Femur (tissue), 1 donor: ENCODE data around the gene RANBP3.

Source experiments
- DNase-seq: peaks from one replicate; pipeline ENCODE4 v3.0.0-alpha.2; 2017

RANBP3 gene

DNA sequence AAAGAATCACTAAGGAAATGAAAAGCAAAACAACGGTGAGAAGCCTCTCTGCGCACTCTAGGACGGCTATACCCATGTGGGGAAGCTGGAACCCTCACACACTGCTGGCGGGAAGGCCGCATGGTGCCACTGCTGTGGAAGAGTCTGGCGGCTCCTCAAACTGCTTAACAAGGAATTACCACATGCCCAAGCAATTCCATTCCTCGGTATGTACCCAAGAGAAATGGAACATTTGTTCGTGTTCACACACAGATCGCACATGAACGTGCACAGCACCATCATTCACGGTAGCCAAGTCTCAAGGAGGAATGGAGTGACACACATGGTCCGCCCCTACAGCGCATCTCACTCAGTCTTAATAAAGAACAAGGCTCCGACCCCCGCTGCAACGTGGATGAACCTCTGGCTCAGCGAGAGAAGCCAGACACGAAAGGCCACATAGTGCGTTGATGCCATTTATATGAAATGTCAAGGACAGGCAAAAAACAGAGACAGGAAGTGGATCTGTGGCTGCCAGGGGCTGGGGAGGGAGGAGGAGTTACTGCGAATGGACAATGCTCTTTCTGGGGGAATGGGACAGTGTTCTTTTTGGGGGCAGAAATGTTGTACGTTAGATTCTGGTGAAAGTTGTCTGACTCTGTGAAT lies 56.3 kb downstream of the RANBP3 start:
- no peak for DNase-seq

GRCh38 chr19:5918463-5919079 lies 59.4 kb downstream of the RANBP3 start:
- no peak for DNase-seq

DNA sequence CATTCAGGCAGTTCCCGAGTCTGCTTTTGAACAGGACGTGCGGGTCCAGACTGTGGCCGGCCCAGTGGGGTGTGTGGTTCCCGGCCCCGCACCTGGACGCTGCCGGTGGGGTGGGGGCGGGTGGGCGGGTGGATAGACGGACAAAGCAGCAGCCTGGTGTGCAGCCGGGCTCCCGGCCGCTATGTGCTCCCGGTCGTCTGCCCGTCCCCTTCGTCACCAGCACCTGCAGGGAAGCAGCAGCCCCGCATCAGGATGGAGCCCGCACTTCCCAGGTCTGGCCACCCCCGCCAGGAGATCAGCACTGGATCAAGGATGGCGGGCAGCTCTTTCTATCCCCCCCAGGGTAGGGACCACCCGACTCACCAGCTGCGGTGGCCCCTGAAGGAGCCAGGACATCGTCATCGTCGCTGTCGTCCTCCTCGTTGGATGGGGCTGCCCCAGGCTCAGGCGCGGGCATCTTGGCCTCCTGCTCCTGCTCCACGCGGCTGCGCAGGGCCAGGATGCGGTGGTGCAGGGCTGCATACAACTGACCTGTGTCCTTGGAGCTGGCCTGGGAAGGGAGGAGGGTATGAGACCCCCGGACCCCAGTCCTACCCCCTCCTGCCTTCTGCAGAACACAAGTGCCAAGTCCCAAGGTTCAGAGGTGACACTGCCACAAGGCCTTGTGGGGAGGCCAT lies 60.4 kb downstream of the RANBP3 start:
- DNase-seq: no peak

GRCh38 chr19:5916181-5916708 lies 61.7 kb downstream of the RANBP3 start:
- no peak for DNase-seq

DNA sequence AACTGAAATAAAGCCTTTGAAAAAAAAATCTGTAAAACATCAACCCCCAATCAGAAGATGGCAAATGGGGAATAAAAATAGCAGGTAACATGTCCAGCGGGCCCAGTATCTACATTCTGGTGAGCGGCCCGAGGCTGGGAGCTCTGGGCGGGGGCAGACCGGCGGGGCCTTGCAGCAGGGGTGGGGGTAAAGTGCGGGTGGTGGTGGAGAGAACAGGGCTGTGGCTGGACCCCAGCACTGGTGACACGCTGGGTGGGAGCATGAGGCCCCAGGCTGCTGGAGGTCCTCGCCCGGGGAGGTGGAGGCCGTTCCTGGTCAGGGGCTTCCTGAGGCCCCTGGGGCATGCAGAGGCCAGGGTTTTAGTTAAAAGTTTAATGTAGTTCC lies 62.2 kb downstream of the RANBP3 start:
- DNase-seq: no peak

GRCh38 chr19:5914946-5915781 lies 62.8 kb downstream of the RANBP3 start:
- DNase-seq: no peak

DNA sequence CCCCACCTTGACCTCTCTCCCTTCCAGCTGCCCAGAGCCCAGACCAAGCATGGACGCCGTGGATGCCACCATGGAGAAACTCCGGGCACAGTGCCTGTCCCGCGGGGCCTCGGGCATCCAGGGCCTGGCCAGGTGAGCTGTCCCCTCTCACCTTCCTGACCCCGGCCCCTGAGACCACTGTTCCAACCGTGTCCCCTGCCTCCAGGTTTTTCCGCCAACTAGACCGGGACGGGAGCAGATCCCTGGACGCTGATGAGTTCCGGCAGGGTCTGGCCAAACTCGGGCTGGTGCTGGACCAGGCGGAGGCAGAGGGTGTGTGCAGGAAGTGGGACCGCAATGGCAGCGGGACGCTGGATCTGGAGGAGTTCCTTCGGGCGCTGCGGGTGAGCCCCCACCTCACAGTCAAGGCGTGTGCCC lies 63.6 kb downstream of the RANBP3 start:
- DNase-seq: no peak

- DNase-seq: no peak
Observed at GRCh38 chr19:5913739-5914357, 64.1 kb downstream of the RANBP3 start, which contains the start of gene CAPS. TSS of gene CAPS (plus strand) at chr19:5914254. CDS start at chr19:5914407, 153 bp downstream.

- DNase-seq: no peak
Observed at GRCh38 chr19:5911366-5911765, 66.6 kb downstream of the RANBP3 start.

DNA sequence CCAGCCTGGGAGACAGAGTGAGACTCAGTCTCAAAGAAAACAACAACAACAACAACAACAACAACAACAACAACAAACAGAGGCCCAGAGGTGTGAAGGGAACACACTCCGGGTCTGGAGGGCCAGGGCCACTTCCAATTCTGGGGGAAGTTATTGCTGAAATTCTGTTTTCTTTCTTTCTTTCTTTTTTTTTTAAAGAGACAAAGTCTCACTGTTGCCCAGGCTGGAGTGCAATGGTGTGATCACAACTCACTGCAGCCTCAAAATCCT lies 67.4 kb downstream of the RANBP3 start:
- DNase-seq: no peak

DNA sequence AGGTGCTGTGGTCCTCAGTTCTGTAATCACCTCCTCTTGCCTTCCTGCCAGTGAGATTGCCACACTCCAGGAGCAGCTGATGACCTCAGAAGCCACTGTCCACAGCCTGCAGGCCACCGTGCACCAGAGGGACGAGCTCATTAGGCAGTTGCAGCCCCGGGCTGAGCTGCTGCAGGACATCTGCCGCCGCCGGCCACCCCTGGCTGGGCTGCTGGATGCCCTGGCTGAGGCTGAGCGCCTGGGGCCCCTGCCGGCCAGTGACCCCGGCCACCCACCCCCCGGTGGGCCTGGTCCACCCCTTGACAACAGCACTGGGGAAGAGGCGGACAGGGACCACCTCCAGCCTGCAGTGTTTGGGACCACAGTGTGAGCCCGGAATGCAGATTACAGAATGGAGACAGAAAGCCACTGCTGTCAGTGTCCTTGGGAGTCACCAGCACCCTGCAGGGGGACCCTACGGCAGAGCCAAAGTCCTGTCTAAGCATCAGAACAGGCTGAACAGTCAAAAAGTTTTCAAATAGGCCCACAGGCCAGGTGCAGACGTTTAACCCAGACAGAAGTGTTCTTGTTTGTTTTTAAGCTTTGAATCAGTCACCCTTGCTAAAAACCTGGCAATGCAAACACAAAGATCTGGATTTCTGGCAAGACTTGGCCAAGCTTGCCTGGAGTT lies 69.0 kb downstream of the RANBP3 start:
- no peak for DNase-seq

DNA sequence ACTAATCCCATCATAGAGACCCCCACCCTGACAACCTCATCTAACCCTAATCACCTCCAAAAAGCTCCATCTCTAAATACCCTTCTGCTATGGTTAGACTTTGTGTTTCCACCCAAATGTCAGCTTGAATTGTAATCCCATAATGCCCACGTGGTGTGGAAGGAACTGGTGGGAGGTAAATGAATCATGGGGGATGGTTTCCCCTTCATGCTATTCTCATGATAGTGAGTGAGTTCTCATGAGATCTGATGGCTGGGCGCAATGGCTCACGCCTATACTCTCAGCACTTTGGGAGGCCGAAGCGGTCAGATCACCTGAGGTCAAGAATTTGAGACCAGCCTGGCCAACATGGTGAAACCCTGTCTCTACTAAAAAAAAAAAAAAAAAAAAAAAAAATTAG lies 70.7 kb downstream of the RANBP3 start:
- DNase-seq: no peak

GRCh38 chr19:5905114-5905778 lies 72.7 kb downstream of the RANBP3 start:
- no peak for DNase-seq

- DNase-seq: peak; percentile 100
Observed at GRCh38 chr19:5904352-5905113, 73.4 kb downstream of the RANBP3 start, which contains the start of gene VMAC. TSS of gene VMAC (plus strand) at chr19:5904872. CDS start at chr19:5904891, 19 bp downstream.

DNA sequence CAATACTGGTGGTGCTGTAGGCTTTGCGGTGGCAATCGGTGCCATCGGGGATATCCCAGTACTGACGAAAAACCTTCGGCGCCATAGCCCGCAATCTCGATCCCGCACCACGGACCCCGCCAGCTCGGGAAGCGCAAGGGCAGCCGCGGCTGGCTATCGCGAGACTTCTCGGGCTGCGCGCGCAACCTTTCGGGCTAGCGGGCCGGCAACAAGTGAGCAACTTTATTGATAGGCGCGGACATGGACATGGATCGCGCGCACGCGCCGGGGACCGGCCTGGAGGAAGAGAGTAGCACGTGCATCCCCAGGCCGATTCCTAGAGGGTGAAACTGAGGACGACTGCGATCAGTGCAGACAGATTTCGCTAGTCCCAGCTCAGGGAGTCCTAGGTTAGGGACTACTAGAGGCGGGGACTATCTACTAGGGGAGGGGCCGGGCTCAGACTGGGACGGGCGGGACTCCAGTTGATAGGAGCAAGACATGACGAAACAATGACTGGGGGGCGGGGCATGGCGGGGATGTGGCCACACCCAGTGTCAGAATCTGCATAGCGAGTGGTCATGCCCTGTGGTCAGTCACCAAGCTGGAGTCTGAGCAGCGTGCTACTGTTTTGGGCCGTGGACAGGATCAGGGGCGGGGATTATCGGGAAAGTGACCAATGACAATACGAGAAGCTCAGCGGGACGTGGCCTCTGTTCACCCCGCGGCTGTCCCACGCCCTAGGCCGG lies 74.2 kb downstream of the RANBP3 start, which contains the start of gene NDUFA11:
Gene NDUFA11, minus strand, starts transcription at position 167 of the 728 bp plus-strand sequence. Its CDS starts 82 bp downstream, at position 85.
- peak; percentile 98 for DNase-seq

DNA sequence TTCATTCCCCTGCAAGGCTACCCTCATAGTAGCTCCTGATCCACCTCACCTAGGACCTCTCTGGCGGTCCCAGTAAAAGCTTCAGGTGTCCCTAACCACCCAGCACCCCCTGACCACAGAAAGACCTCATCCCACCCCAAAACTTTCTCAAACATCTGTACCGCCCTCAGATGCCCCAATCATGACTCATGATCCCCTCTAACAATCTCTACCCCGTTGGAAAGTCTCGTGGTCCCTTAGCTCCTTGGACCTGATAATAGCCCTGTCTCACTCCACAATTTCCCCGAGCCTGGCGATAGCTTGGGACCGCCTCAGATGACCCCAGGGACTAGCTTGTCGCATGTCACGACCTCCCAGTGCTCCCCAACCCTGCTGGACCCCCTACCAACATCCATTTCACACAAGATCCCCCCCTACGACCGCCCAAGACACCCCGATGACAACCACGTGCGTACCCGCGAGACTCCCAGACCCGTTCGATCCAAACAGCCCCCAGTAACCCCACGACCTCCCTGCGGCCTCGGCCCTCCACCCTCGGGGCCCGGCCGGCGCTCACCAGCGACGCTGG lies 74.8 kb downstream of the RANBP3 start:
- no peak for DNase-seq

DNA sequence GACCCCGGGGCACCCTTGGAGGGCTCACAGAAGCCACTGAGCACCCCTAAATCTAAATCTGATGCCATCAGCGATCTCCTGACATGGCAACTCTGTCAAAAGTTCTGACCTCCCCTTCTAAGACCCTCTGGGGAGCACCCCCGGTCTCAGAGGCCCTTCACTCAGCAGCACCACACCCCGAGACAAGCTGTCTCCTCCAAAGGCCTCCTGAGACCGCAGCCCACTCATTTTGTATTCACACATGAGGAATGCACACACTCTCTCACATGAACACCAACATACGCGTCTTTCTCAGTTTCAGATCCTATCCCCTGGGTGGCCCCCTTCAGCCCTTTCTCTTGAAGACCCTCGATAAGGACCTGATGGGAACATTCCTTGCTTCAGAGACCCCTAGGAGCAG lies 77.0 kb downstream of the RANBP3 start:
- DNase-seq: no peak

GRCh38 chr19:5899728-5900526 lies 78.0 kb downstream of the RANBP3 start:
- no peak for DNase-seq
